ENCODE measurements around the gene MUSK.
"Not testable (repeated sequence)": the region's sequence is repeated elsewhere in the genome, so short reads cannot be mapped to it uniquely, and the experiment has no call there.

The MUSK gene

GRCh38 chr9:110812886-110813285 is 144.3 kb downstream of the MUSK start:
- DNase-seq (ENCODE audit: low read depth) = no peak

GRCh38 chr9:110814159-110814558 is 145.6 kb downstream of the MUSK start:
- no peak for DNase-seq (ENCODE audit: low read depth)

GRCh38 chr9:110815361-110815760 is 146.8 kb downstream of the MUSK start:
- no peak for DNase-seq (ENCODE audit: low read depth)

GRCh38 chr9:110820381-110820780 is 151.8 kb downstream of the MUSK start:
- no peak for DNase-seq (ENCODE audit: low read depth)

- no peak for DNase-seq (ENCODE audit: low read depth)
Observed at GRCh38 chr9:110821064-110821463, 152.5 kb downstream of the MUSK start.

GRCh38 chr9:110825129-110825528 is 156.5 kb downstream of the MUSK start:
- DNase-seq (ENCODE audit: low read depth) = not testable (repeated sequence)

GRCh38 chr9:110825950-110826349 is 157.4 kb downstream of the MUSK start:
- DNase-seq (ENCODE audit: low read depth) = no peak

- DNase-seq (ENCODE audit: low read depth) = not testable (repeated sequence)
Observed at GRCh38 chr9:110826400-110826799, 157.8 kb downstream of the MUSK start.

GRCh38 chr9:110828264-110828663 is 159.7 kb downstream of the MUSK start:
- DNase-seq (ENCODE audit: low read depth) = no peak

GRCh38 chr9:110830495-110830894 is 161.9 kb downstream of the MUSK start:
- DNase-seq (ENCODE audit: low read depth) = no peak

GRCh38 chr9:110832926-110833325 is 164.3 kb downstream of the MUSK start:
- no peak for DNase-seq (ENCODE audit: low read depth)

- no peak for DNase-seq (ENCODE audit: low read depth)
Observed at GRCh38 chr9:110835404-110835803, 166.8 kb downstream of the MUSK start.

- DNase-seq (ENCODE audit: low read depth) = no peak
Observed at GRCh38 chr9:110835859-110836271, 167.3 kb downstream of the MUSK start.

GRCh38 chr9:110837401-110838005 is 168.9 kb downstream of the MUSK start:
- DNase-seq (ENCODE audit: low read depth) = no peak

GRCh38 chr9:110842169-110842568 is 173.6 kb downstream of the MUSK start:
- DNase-seq (ENCODE audit: low read depth) = no peak

- DNase-seq (ENCODE audit: low read depth) = no peak
Observed at GRCh38 chr9:110842986-110843385, 174.4 kb downstream of the MUSK start.

- DNase-seq (ENCODE audit: low read depth) = no peak
Observed at GRCh38 chr9:110844121-110844520, 175.5 kb downstream of the MUSK start.

GRCh38 chr9:110846215-110846614 is 177.6 kb downstream of the MUSK start:
- DNase-seq (ENCODE audit: low read depth) = no peak

- no peak for DNase-seq (ENCODE audit: low read depth)
Observed at GRCh38 chr9:110847671-110848070, 179.1 kb downstream of the MUSK start.

GRCh38 chr9:110850401-110851135 is 182.0 kb downstream of the MUSK start:
- no peak for DNase-seq (ENCODE audit: low read depth)

Measured in stimulated activated CD8-positive, alpha-beta memory T cell treated with anti-CD3 and anti-CD28 coated beads, Interleukin-12 subunit alpha, Interleukin-12 subunit beta, amount 100 ng/mL, for 1 hour (primary cell).